ENCODE measurements around the gene NKD1. TPM values are rescaled to one million over a fixed set of nuclear protein-coding genes. Genes with fewer than 3 reads are reported as not detected.
"Not testable (repeated sequence)": the region's sequence is repeated elsewhere in the genome, so short reads cannot be mapped to it uniquely, and the experiment has no call there.

Gene NKD1
- total and polyA plus RNA-seq, 2 experiments from 2014 or later, result 0.86 to 1.4 TPM

- DNase-seq (ENCODE audit: low read depth in 1 of 2, low spot score in 1 of 2), result no peak
- peaks cover 30% of the 10 kb centered on the region for H3K27me3 ChIP-seq
- H3K9me3 ChIP-seq (ENCODE audit: low read depth), result no peaks in the 10 kb centered on the region
- no peak overlapping the region for H3K27ac ChIP-seq
- H3K36me3 ChIP-seq, result no peaks in the 10 kb centered on the region
- H3K4me3 ChIP-seq, result no peak overlapping the region
- no peak for TF ChIP-seq CTCF (IDR thresholded peaks at IDR 0.05; ENCODE audit: low read depth, low read length)
- H3K4me1 ChIP-seq (ENCODE audit: low read depth), result no peaks in the 10 kb centered on the region
Observed at GRCh38 chr16:50535506-50536257, 12.5 kb upstream of the NKD1 start.

GRCh38 chr16:50536258-50536645 lies 11.9 kb upstream of the NKD1 start:
- H3K36me3 ChIP-seq; H3K9me3 ChIP-seq (ENCODE audit: low read depth); H3K4me3 ChIP-seq; H3K4me1 ChIP-seq (ENCODE audit: low read depth); H3K27ac ChIP-seq; DNase-seq (ENCODE audit: low read depth in 1 of 2, low spot score in 1 of 2): not testable (repeated sequence)
- H3K27me3 ChIP-seq, result peaks cover 30% of the 10 kb centered on the region

GRCh38 chr16:50537533-50538290 lies 10.5 kb upstream of the NKD1 start:
- Histone ChIP-seq H3K27ac (no peak overlapping the region), H3K36me3 (no peaks in the 10 kb centered on the region), H3K4me3 (no peak overlapping the region), H3K27me3 (peaks cover 38% of the 10 kb centered on the region), H3K4me1 (ENCODE audit: low read depth) (no peaks in the 10 kb centered on the region), H3K9me3 (ENCODE audit: low read depth) (no peaks in the 10 kb centered on the region)
- no peak for TF ChIP-seq CTCF (IDR thresholded peaks at IDR 0.05; ENCODE audit: low read depth, low read length)
- DNase-seq (ENCODE audit: low read depth in 1 of 2, low spot score in 1 of 2), result no peak

GRCh38 chr16:50538411-50539052 lies 9.7 kb upstream of the NKD1 start:
- DNase-seq (ENCODE audit: low read depth in 1 of 2, low spot score in 1 of 2), result no peak

GRCh38 chr16:50539053-50539695 lies 9.0 kb upstream of the NKD1 start:
- H3K9me3 ChIP-seq (ENCODE audit: low read depth), result no peaks in the 10 kb centered on the region
- H3K27ac ChIP-seq, result no peak overlapping the region
- H3K36me3 ChIP-seq, result no peaks in the 10 kb centered on the region
- no peak for TF ChIP-seq CTCF (IDR thresholded peaks at IDR 0.05; ENCODE audit: low read depth, low read length)
- H3K27me3 ChIP-seq, result peaks cover 37% of the 10 kb centered on the region
- H3K4me1 ChIP-seq (ENCODE audit: low read depth), result no peaks in the 10 kb centered on the region
- DNase-seq (ENCODE audit: low read depth in 1 of 2, low spot score in 1 of 2), result no peak
- H3K4me3 ChIP-seq, result no peak overlapping the region

More at GRCh38 chr16:50538411-50539052, 9.7 kb upstream of the NKD1 start:
- Histone ChIP-seq H3K27me3 (peaks cover 37% of the 10 kb centered on the region), H3K36me3 (no peaks in the 10 kb centered on the region), H3K9me3 (ENCODE audit: low read depth) (no peaks in the 10 kb centered on the region), H3K4me3 (no peak overlapping the region), H3K4me1 (ENCODE audit: low read depth) (no peaks in the 10 kb centered on the region), H3K27ac (no peak overlapping the region)
- no peak for TF ChIP-seq CTCF (IDR thresholded peaks at IDR 0.05; ENCODE audit: low read depth, low read length)
